SKM-1 (cell line): ENCODE data around the gene CKS2.

Source experiments
- DNase-seq: peaks from one replicate; lab custom pipeline; 2025; ENCODE audit not compliant: unreplicated experiment; lab: John Stamatoyannopoulos, UW

CKS2 gene

GRCh38 chr9:89363921-89364665 is 53.1 kb downstream of the CKS2 start:
- DNase-seq, result no peak

- DNase-seq, result no peak
These were observed 53.9 kb downstream of the CKS2 start for GRCh38 chr9:89364666-89365531.

DNA sequence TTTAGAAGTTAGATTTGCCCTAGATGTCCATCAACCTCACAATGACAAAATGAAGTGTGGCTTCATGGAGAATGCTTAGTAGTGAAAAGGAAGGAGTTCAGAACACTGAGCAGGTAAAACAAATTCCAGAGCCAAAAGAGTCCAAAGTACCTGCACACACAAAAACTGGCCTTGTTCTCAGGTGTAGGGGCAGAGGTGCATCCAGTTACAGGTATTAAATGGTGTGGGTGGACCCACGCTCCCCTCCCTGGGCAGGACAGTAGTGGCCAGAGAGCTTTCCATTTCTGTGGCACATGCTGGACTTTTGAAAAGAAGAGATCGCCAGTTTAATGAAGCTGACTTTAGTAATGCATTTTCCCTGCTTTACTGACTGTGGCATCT is 54.5 kb downstream of the CKS2 start:
- no peak for DNase-seq
